Tibial nerve (tissue), 4 donors: ENCODE results near the gene AP3B1. TPM values are rescaled to one million over a fixed set of nuclear protein-coding genes. Genes with fewer than 3 reads are reported as not detected.
A peak's percentile ranks its signal among the peaks of the same experiment; 100 is the strongest.
"Not testable (repeated sequence)": the region's sequence is repeated elsewhere in the genome, so short reads cannot be mapped to it uniquely, and the experiment has no call there.

Experiments
- DNase-seq, 2 donors: peaks; one replicate each; pipeline ENCODE4 v3.0.0-alpha.2; 2019; ENCODE audit warnings: low spot score in 2 of 2
- H3K27ac ChIP-seq, 4 donors: fragments of 200-600 bp; sonication (generic) in 3 of 4; one replicate each; pipeline ENCODE4 v1.5.1; 2017 to 2019; ENCODE audit warnings: mild to moderate bottlenecking in 1 of 4
- H3K27me3 ChIP-seq, 2 donors: fragments of 200-600 bp; sonication (generic) in 1 of 2; one replicate each; pipeline versions ENCODE4 v1.5.1 to v1.6.0; 2017 to 2019
- H3K36me3 ChIP-seq, 3 donors: fragments of 200-600 bp; sonication (generic); one replicate each; pipeline ENCODE4 v1.5.1; 2018 to 2019
- H3K4me1 ChIP-seq, 4 donors: fragments of 200-600 bp; sonication (generic) in 3 of 4; one replicate each; pipeline ENCODE4 v1.5.1; 2017 to 2019
- H3K4me3 ChIP-seq, 4 donors: fragments of 200-600 bp; sonication (generic) in 3 of 4; one replicate each; pipeline ENCODE4 v1.5.1; 2017 to 2019; ENCODE audit warnings: mild to moderate bottlenecking in 1 of 4, moderate library complexity in 1 of 4
- H3K9me3 ChIP-seq, 4 donors: fragments of 200-600 bp; sonication (generic) in 3 of 4; one replicate each; pipeline ENCODE4 v1.5.1; 2017 to 2019
- EP300 ChIP-seq, 2 donors: sonication (generic); formaldehyde crosslinking; IDR thresholded peaks; one replicate each; pipeline ENCODE4 v1.6.1; 2017; ENCODE audit warnings: antibody characterized with exemption in 2 of 2, mild to moderate bottlenecking in 1 of 2
- POLR2A ChIP-seq, 2 donors: fragments of 450-650 bp; IDR thresholded peaks; one replicate each; pipeline ENCODE4 v1.6.1; 2017; ENCODE audit warnings: antibody characterized with exemption in 2 of 2, mild to moderate bottlenecking in 2 of 2, moderate library complexity in 2 of 2
- WGBS, 2 donors: methylation state at CpG; one replicate each; pipeline ENCODE4 v1.1.5; 2018; 5-methylcytosine and 5-hydroxymethylcytosine counted together
- total RNA-seq, 4 donors: library from RNA; depleted of rRNA; stranded (reverse); fragments of >200 nt; gene quantifications; one replicate each; pipeline ENCODE4 v1.1.0, GENCODE V29; 2016
- TF ChIP-seq, protein P1 (sequence below), 5 experiments: fragments of 200-600 bp in 3 of 5; fragments of 450-650 bp in 2 of 5; sonication (generic) in 3 of 5; IDR thresholded peaks; one replicate each; pipeline ENCODE4 v1.5.1; 2016 to 2019; ENCODE audit warnings: antibody characterized with exemption in 5 of 5, mild to moderate bottlenecking in 3 of 5, moderate library complexity in 2 of 5

AP3B1 gene
- total RNA-seq, 4 donors from 2014 or later = 23.1 to 51.0 (median 44.2) TPM

DNA sequence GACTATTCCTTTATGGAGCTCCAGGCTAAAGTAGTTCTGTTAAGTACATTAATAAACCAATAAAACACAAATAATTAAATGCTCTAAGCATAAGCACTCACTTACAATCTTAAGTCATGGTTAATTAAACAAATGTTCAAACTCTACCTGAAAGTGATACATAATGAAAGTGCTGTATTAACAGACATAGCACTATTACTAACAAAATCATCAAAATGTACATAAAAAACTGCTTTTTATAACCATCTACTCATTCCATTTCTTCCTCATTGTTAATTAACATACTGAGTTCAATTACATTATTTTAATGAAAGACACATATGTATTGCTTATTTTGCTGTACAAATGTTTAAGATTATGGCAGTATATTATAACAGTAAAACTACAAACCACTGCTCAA lies 107.3 kb downstream of the AP3B1 start:
- TF ChIP-seq, protein P1, sequence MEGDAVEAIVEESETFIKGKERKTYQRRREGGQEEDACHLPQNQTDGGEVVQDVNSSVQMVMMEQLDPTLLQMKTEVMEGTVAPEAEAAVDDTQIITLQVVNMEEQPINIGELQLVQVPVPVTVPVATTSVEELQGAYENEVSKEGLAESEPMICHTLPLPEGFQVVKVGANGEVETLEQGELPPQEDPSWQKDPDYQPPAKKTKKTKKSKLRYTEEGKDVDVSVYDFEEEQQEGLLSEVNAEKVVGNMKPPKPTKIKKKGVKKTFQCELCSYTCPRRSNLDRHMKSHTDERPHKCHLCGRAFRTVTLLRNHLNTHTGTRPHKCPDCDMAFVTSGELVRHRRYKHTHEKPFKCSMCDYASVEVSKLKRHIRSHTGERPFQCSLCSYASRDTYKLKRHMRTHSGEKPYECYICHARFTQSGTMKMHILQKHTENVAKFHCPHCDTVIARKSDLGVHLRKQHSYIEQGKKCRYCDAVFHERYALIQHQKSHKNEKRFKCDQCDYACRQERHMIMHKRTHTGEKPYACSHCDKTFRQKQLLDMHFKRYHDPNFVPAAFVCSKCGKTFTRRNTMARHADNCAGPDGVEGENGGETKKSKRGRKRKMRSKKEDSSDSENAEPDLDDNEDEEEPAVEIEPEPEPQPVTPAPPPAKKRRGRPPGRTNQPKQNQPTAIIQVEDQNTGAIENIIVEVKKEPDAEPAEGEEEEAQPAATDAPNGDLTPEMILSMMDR (IDR thresholded peaks at IDR 0.05) = no peak
- no peak for TF ChIP-seq EP300 (IDR thresholded peaks at IDR 0.05)
- Histone ChIP-seq H3K36me3 (peaks cover 0 to 15% (median 0%) of the 10 kb centered on the region in 3 donors), H3K27me3 (no peaks in the 10 kb centered on the region), H3K4me3 (no peak overlapping the region), H3K27ac (no peak overlapping the region), H3K9me3 (peaks cover 0 to 16% (median 4%) of the 10 kb centered on the region in 4 donors), H3K4me1 (no peaks in the 10 kb centered on the region)
- no peak for DNase-seq

DNA sequence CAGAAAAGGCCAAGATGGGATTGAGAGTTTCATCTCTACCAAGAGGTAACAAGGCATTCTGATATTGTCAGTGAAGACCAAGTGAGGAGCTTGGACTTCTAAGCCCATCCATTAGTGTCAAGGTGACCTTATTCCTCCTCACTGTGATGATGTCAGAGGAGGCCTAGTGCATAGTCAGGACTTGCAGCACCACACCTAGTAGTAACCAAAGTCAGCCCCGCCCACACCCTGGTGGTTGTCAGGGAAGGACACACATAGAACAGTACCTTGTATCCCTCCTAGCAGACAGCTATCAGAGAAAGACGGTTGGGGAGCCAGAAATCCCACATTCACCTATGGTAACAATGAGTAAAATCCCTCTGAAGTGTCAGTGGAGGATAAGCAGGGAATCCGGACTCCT lies 111.7 kb downstream of the AP3B1 start:
- WGBS, 2 donors = 92 to 93% methylated on average over 3 of the region's 3 CpGs
- no peaks in the 10 kb centered on the region for H3K4me1 ChIP-seq
- peaks cover 0 to 22% (median 0%) of the 10 kb centered on the region in 3 donors for H3K36me3 ChIP-seq
- no peak for DNase-seq
- H3K9me3 ChIP-seq = peaks cover 0 to 5% (median 0%) of the 10 kb centered on the region in 4 donors
- H3K27ac ChIP-seq = no peak overlapping the region
- TF ChIP-seq POLR2A (IDR thresholded peaks at IDR 0.05) (no peak), EP300 (IDR thresholded peaks at IDR 0.05) (no peak)
- TF ChIP-seq, protein P1 (IDR thresholded peaks at IDR 0.05) = no peak
- no peak overlapping the region for H3K4me3 ChIP-seq
- H3K27me3 ChIP-seq = no peaks in the 10 kb centered on the region

GRCh38 chr5:78178356-78178755 lies 116.1 kb downstream of the AP3B1 start:
- 92 to 97% methylated on average over 5 of the region's 5 CpGs for WGBS, 2 donors
- DNase-seq = no peak
- H3K36me3 ChIP-seq = peaks cover 4 to 46% (median 14%) of the 10 kb centered on the region in 3 donors
- no peak overlapping the region for H3K4me3 ChIP-seq
- no peak overlapping the region for H3K27ac ChIP-seq
- TF ChIP-seq POLR2A (IDR thresholded peaks at IDR 0.05) (no peak), EP300 (IDR thresholded peaks at IDR 0.05) (no peak)
- TF ChIP-seq, protein P1 (IDR thresholded peaks at IDR 0.05) = no peak
- no peaks in the 10 kb centered on the region for H3K27me3 ChIP-seq
- H3K4me1 ChIP-seq = no peaks in the 10 kb centered on the region
- H3K9me3 ChIP-seq = no peaks in the 10 kb centered on the region

DNA sequence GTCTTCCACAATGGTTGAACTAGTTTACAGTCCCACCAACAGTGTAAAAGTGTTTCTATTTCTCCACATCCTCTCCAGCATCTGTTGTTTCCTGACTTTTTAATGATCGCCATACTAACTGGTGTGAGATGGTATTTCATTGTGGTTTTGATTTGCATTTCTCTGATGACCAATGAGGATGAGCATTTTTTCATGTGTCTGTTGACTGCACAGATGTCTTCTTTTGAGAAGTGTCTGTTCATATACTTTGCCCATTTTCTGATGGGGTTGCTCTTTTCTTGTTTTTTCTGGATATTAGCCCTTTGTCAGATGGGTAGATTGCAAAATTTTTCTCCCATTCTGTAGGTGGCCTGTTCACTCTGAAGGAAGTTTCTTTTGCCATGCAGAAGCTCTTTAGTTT lies 124.2 kb downstream of the AP3B1 start:
- whole genome bisulfite sequencing, 2 donors = 91 to 97% methylated on average over 1 of the region's 1 CpG
- H3K9me3 ChIP-seq = peaks cover 0 to 28% (median 0%) of the 10 kb centered on the region in 4 donors
- not testable (repeated sequence) for DNase-seq, H3K27ac ChIP-seq, H3K27me3 ChIP-seq, H3K4me3 ChIP-seq, H3K4me1 ChIP-seq
- H3K36me3 ChIP-seq = peaks cover 4 to 75% (median 14%) of the 10 kb centered on the region in 3 donors

GRCh38 chr5:78162253-78162862 lies 132.1 kb downstream of the AP3B1 start:
- peaks cover 0 to 1% (median 0%) of the 10 kb centered on the region in 4 donors for H3K9me3 ChIP-seq
- TF ChIP-seq POLR2A (IDR thresholded peaks at IDR 0.05) = no peak
- TF ChIP-seq, protein P1 (IDR thresholded peaks at IDR 0.05) = peak in 2 of 5 experiments; percentile 15 to 20
- no peaks in the 10 kb centered on the region for H3K4me1 ChIP-seq
- 94% methylated on average over 3 of the region's 3 CpGs for WGBS, 2 donors
- DNase-seq = no peak
- peaks cover 0 to 37% (median 0%) of the 10 kb centered on the region in 3 donors for H3K36me3 ChIP-seq
- H3K4me3 ChIP-seq = no peak overlapping the region
- H3K27ac ChIP-seq = no peak overlapping the region
- no peaks in the 10 kb centered on the region for H3K27me3 ChIP-seq
